ENCODE data around the gene GNB3.

Gene GNB3

DNA sequence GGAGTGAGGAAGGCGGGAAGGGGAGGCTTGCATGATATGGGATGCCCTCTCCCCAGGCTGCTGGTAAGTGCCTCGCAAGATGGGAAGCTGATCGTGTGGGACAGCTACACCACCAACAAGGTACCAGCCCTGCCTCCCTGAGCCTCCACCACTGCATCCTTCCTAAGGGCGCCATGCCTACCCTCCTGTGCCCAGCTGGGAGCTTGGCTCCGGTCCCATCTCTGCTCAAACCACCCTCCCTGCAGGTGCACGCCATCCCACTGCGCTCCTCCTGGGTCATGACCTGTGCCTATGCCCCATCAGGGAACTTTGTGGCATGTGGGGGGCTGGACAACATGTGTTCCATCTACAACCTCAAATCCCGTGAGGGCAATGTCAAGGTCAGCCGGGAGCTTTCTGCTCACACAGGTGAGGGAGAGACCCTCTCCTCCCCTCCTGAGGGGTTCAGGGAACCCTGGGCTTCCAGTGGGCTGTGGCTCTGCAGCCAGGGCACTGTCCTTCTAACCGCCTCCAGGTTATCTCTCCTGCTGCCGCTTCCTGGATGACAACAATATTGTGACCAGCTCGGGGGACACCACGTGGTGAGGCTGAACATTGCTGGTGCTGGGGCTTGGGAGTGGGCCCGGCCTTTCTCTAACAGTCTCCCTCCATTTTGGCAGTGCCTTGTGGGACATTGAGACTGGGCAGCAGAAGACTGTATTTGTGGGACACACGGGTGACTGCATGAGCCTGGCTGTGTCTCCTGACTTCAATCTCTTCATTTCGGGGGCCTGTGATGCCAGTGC is 2.6 kb downstream of the GNB3 start:
- Histone ChIP-seq H2BK120ac (ENCODE audit: low read depth, low read length) (no peak overlapping the region), H2BK5ac (ENCODE audit: low read length) (no peak overlapping the region), H3K9ac (ENCODE audit: low read length) (no peak overlapping the region), H3K18ac (ENCODE audit: low read length) (no peak overlapping the region), H3K56ac (ENCODE audit: low read length) (peak overlapping the region; percentile 30), H3K4me3 (ENCODE audit: low read length) (no peak overlapping the region), H3K4me2 (ENCODE audit: low read length) (no peak overlapping the region), H3K23ac (ENCODE audit: low read length) (no peak overlapping the region), H3K4me1 (ENCODE audit: control insufficient read depth, low read depth, low read length) (no peaks in the 10 kb centered on the region), H3K27me3 (ENCODE audit: insufficient read depth, low read length, poor library complexity) (no peaks in the 10 kb centered on the region), H3K27ac (ENCODE audit: low read depth, low read length) (no peak overlapping the region), H2AK5ac (ENCODE audit: low read length) (no peak overlapping the region), H3K36me3 (ENCODE audit: control insufficient read depth, insufficient read depth, low read length) (peaks cover 22% of the 10 kb centered on the region), H2BK15ac (replicated peaks; ENCODE audit: low read depth) (no peak overlapping the region), H3K79me2 (ENCODE audit: control insufficient read depth, insufficient read depth, low read length) (no peaks in the 10 kb centered on the region), H4K5ac (ENCODE audit: low read length) (no peak overlapping the region), H3K79me1 (ENCODE audit: low read length) (no peaks in the 10 kb centered on the region), H4K8ac (ENCODE audit: low read depth, low read length) (no peak overlapping the region), H3K4ac (ENCODE audit: low read depth, low read length) (no peak overlapping the region)
- peak; percentile 82 for DNase-seq
- WGBS (ENCODE audit: extremely low coverage, insufficient coverage, low lambda C conversion rate): no CpG with 5 or more reads among the region's 16 CpGs

DNA sequence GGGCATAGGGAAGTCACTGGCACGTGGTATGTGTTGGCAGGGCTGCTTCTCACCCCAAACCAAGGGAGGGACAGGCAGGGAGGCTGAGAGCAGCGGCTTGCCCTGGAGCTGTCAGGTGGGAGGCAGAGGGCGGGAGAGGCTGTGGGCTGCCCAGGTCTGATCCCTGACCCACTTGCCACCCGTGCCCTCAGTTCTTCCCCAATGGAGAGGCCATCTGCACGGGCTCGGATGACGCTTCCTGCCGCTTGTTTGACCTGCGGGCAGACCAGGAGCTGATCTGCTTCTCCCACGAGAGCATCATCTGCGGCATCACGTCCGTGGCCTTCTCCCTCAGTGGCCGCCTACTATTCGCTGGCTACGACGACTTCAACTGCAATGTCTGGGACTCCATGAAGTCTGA is 4.7 kb downstream of the GNB3 start:
- Histone ChIP-seq H3K79me2 (ENCODE audit: control insufficient read depth, insufficient read depth, low read length) (peaks cover 6% of the 10 kb centered on the region), H3K4me1 (ENCODE audit: control insufficient read depth, low read depth, low read length) (no peaks in the 10 kb centered on the region), H3K4me2 (ENCODE audit: low read length) (no peak overlapping the region), H3K56ac (ENCODE audit: low read length) (no peak overlapping the region), H2BK120ac (ENCODE audit: low read depth, low read length) (no peak overlapping the region), H3K79me1 (ENCODE audit: low read length) (peaks cover 10% of the 10 kb centered on the region), H3K36me3 (ENCODE audit: control insufficient read depth, insufficient read depth, low read length) (peaks cover 15% of the 10 kb centered on the region), H3K4ac (ENCODE audit: low read depth, low read length) (no peak overlapping the region), H2BK5ac (ENCODE audit: low read length) (no peak overlapping the region), H3K18ac (ENCODE audit: low read length) (no peak overlapping the region), H2BK15ac (replicated peaks; ENCODE audit: low read depth) (no peak overlapping the region), H2AK5ac (ENCODE audit: low read length) (no peak overlapping the region), H3K27me3 (ENCODE audit: insufficient read depth, low read length, poor library complexity) (no peaks in the 10 kb centered on the region), H3K4me3 (ENCODE audit: low read length) (no peak overlapping the region), H3K9ac (ENCODE audit: low read length) (no peak overlapping the region), H3K27ac (ENCODE audit: low read depth, low read length) (no peak overlapping the region), H4K8ac (ENCODE audit: low read depth, low read length) (no peak overlapping the region), H3K23ac (ENCODE audit: low read length) (no peak overlapping the region), H4K5ac (ENCODE audit: low read length) (no peak overlapping the region)
- DNase-seq: no peak
- WGBS (ENCODE audit: extremely low coverage, insufficient coverage, low lambda C conversion rate): no CpG with 5 or more reads among the region's 17 CpGs

DNA sequence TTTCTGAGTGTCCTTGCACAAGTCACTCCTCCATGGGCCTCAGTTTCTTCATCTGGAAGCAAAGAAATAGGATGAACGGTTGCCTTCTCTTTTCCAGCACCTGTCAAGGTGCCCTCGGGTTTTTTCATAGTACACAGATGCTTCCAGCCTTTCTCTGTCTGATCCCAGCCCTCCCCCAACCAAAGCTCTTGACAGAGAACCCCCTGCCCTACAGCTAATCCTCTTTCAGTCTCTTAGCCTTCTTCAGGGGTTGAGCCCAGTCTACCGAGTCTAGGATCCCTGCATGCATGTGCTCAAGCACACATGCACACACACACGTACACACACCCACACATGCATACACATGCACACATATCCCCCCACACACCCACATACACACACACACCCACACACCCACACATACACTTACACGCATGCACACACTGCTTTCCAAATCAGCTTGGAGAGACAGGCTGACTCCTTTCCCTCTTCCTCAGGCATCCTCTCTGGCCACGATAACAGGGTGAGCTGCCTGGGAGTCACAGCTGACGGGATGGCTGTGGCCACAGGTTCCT is 5.7 kb downstream of the GNB3 start:
- DNase-seq: no peak
- Histone ChIP-seq H3K9ac (ENCODE audit: low read length) (no peak overlapping the region), H3K56ac (ENCODE audit: low read length) (no peak overlapping the region), H3K79me2 (ENCODE audit: control insufficient read depth, insufficient read depth, low read length) (peaks cover 9% of the 10 kb centered on the region), H4K5ac (ENCODE audit: low read length) (no peak overlapping the region), H3K4me1 (ENCODE audit: control insufficient read depth, low read depth, low read length) (no peaks in the 10 kb centered on the region), H2BK15ac (replicated peaks; ENCODE audit: low read depth) (no peak overlapping the region), H3K27ac (ENCODE audit: low read depth, low read length) (no peak overlapping the region), H3K23ac (ENCODE audit: low read length) (no peak overlapping the region), H3K79me1 (ENCODE audit: low read length) (peaks cover 13% of the 10 kb centered on the region), H3K4me3 (ENCODE audit: low read length) (no peak overlapping the region), H4K8ac (ENCODE audit: low read depth, low read length) (no peak overlapping the region), H2BK120ac (ENCODE audit: low read depth, low read length) (no peak overlapping the region), H2BK5ac (ENCODE audit: low read length) (no peak overlapping the region), H3K4me2 (ENCODE audit: low read length) (no peak overlapping the region), H2AK5ac (ENCODE audit: low read length) (no peak overlapping the region), H3K27me3 (ENCODE audit: insufficient read depth, low read length, poor library complexity) (no peaks in the 10 kb centered on the region), H3K18ac (ENCODE audit: low read length) (no peak overlapping the region), H3K36me3 (ENCODE audit: control insufficient read depth, insufficient read depth, low read length) (peaks cover 14% of the 10 kb centered on the region), H3K4ac (ENCODE audit: low read depth, low read length) (no peak overlapping the region)
- WGBS (ENCODE audit: extremely low coverage, insufficient coverage, low lambda C conversion rate): 100% methylated on average over 1 of the region's 7 CpGs

DNA sequence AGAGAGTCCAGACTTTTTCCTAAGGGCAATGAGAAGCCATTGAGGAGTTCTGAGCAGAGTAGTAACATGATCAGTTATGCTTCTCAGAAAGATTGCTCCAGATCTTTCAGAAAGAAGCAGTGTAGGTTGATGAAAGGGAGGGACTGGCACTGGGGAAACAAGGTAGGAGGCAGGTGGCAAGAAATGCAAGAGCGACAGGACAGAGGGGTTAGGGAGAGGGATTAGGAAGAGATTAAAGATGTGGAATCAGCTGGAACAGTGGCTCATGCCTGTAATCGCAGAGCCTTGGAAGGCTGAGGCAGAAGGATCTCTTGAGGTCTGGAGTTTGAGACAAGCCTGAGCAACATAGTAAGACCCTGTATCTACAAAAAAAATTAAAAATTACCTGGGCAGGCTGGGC is 7.0 kb downstream of the GNB3 start:
- H3K4ac ChIP-seq (ENCODE audit: low read depth, low read length): no peak overlapping the region
- H4K8ac ChIP-seq (ENCODE audit: low read depth, low read length): no peak overlapping the region
- no peak overlapping the region for H3K23ac ChIP-seq (ENCODE audit: low read length)
- H4K5ac ChIP-seq (ENCODE audit: low read length): no peak overlapping the region
- no peak overlapping the region for H2BK15ac ChIP-seq (replicated peaks; ENCODE audit: low read depth)
- WGBS (ENCODE audit: extremely low coverage, insufficient coverage, low lambda C conversion rate): no CpG with 5 or more reads among the region's 2 CpGs
- no peaks in the 10 kb centered on the region for H3K27me3 ChIP-seq (ENCODE audit: insufficient read depth, low read length, poor library complexity)
- H3K27ac ChIP-seq (ENCODE audit: low read depth, low read length): no peak overlapping the region
- H3K36me3 ChIP-seq (ENCODE audit: control insufficient read depth, insufficient read depth, low read length): peaks cover 14% of the 10 kb centered on the region
- no peak overlapping the region for H3K18ac ChIP-seq (ENCODE audit: low read length)
- H3K9ac ChIP-seq (ENCODE audit: low read length): no peak overlapping the region
- no peak overlapping the region for H2BK5ac ChIP-seq (ENCODE audit: low read length)
- no peak overlapping the region for H2AK5ac ChIP-seq (ENCODE audit: low read length)
- H2BK120ac ChIP-seq (ENCODE audit: low read depth, low read length): no peak overlapping the region
- no peak overlapping the region for H3K56ac ChIP-seq (ENCODE audit: low read length)
- no peak overlapping the region for H3K4me3 ChIP-seq (ENCODE audit: low read length)
- no peaks in the 10 kb centered on the region for H3K4me1 ChIP-seq (ENCODE audit: control insufficient read depth, low read depth, low read length)
- no peak overlapping the region for H3K4me2 ChIP-seq (ENCODE audit: low read length)
- no peak for DNase-seq
- H3K79me2 ChIP-seq (ENCODE audit: control insufficient read depth, insufficient read depth, low read length): peaks cover 9% of the 10 kb centered on the region
- peaks cover 13% of the 10 kb centered on the region for H3K79me1 ChIP-seq (ENCODE audit: low read length)

DNA sequence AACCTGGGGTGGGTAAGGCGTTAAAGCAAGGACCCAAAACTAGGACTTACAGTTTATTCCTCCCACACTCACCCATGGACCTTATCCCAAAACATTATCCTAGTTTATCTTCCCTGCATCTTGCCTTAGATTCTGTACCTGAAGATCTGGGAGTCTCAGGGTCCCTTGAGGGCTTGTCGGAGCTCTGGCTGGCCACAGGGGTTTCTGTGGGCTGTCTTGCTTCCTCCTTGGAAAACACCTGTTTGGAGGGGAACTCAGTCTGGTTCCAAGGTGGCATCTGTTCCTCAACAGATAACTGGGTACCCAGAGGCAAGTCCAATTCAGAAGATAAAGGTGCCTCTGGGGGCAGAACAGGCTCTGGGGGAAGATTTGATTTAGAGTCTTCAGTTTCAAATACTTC is 8.7 kb downstream of the GNB3 start:
- H3K4me2 ChIP-seq (ENCODE audit: low read length): no peak overlapping the region
- peaks cover 22% of the 10 kb centered on the region for H3K79me2 ChIP-seq (ENCODE audit: control insufficient read depth, insufficient read depth, low read length)
- DNase-seq: no peak
- H3K9ac ChIP-seq (ENCODE audit: low read length): no peak overlapping the region
- no peak overlapping the region for H3K56ac ChIP-seq (ENCODE audit: low read length)
- H4K5ac ChIP-seq (ENCODE audit: low read length): no peak overlapping the region
- H2AK5ac ChIP-seq (ENCODE audit: low read length): no peak overlapping the region
- H2BK120ac ChIP-seq (ENCODE audit: low read depth, low read length): no peak overlapping the region
- peaks cover 6% of the 10 kb centered on the region for H3K4me1 ChIP-seq (ENCODE audit: control insufficient read depth, low read depth, low read length)
- H3K23ac ChIP-seq (ENCODE audit: low read length): no peak overlapping the region
- H3K79me1 ChIP-seq (ENCODE audit: low read length): peaks cover 20% of the 10 kb centered on the region
- no peak overlapping the region for H2BK15ac ChIP-seq (replicated peaks; ENCODE audit: low read depth)
- H3K27ac ChIP-seq (ENCODE audit: low read depth, low read length): no peak overlapping the region
- no peaks in the 10 kb centered on the region for H3K27me3 ChIP-seq (ENCODE audit: insufficient read depth, low read length, poor library complexity)
- no CpG with 5 or more reads among the region's 2 CpGs for WGBS (ENCODE audit: extremely low coverage, insufficient coverage, low lambda C conversion rate)
- H4K8ac ChIP-seq (ENCODE audit: low read depth, low read length): no peak overlapping the region
- no peak overlapping the region for H3K4me3 ChIP-seq (ENCODE audit: low read length)
- H3K36me3 ChIP-seq (ENCODE audit: control insufficient read depth, insufficient read depth, low read length): peaks cover 14% of the 10 kb centered on the region
- no peak overlapping the region for H3K18ac ChIP-seq (ENCODE audit: low read length)
- H2BK5ac ChIP-seq (ENCODE audit: low read length): no peak overlapping the region
- no peak overlapping the region for H3K4ac ChIP-seq (ENCODE audit: low read depth, low read length)

All from mesendoderm (in vitro differentiated cells).